Left renal cortex interstitium (tissue), 4 donors: Measurements from ENCODE around the gene TRMT61A. TPM values are rescaled to one million over a fixed set of nuclear protein-coding genes. Genes with fewer than 3 reads are reported as not detected.

ENCODE experiments used
- DNase-seq, 4 donors: peaks; one replicate each; pipeline ENCODE4 v3.0.0-alpha.2; 2013; ENCODE audit warnings: low read depth in 4 of 4, low spot score in 2 of 4, missing footprints in 1 of 4
- polyA plus RNA-seq, 4 donors: library from polyadenylated mRNA; unstranded; fragments of 120-200 nt; gene quantifications; one replicate each; pipeline ENCODE4 v1.2.1, GENCODE V29; 2013; ENCODE audit not compliant: insufficient read length in 4 of 4

TRMT61A gene
- polyA plus RNA-seq, 4 donors, result 6.0 to 9.8 (median 8.8) TPM

- DNase-seq, result no peak
Observed at GRCh38 chr14:103533999-103534575, 5.1 kb downstream of the TRMT61A start.

DNA sequence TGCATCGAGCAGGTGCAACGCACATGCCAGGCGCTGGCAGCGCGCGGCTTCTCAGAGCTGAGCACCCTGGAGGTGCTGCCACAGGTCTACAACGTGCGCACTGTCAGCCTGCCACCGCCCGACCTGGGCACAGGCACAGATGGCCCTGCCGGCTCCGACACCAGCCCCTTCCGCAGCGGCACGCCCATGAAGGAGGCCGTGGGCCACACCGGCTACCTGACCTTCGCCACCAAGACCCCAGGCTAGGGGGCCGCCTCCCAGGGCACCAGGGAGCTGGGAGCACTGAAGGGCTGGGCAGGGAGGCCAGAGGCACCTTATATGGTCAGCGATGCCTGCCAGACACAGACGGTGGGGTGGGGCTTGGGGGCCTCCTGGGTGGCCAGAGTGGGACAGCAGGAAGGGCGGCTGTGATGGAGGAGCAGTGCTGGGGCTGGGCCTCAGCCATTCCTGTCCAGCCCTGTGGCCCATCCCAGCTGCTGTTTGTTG, 5.6 kb downstream of the TRMT61A start:
- no peak for DNase-seq

DNA sequence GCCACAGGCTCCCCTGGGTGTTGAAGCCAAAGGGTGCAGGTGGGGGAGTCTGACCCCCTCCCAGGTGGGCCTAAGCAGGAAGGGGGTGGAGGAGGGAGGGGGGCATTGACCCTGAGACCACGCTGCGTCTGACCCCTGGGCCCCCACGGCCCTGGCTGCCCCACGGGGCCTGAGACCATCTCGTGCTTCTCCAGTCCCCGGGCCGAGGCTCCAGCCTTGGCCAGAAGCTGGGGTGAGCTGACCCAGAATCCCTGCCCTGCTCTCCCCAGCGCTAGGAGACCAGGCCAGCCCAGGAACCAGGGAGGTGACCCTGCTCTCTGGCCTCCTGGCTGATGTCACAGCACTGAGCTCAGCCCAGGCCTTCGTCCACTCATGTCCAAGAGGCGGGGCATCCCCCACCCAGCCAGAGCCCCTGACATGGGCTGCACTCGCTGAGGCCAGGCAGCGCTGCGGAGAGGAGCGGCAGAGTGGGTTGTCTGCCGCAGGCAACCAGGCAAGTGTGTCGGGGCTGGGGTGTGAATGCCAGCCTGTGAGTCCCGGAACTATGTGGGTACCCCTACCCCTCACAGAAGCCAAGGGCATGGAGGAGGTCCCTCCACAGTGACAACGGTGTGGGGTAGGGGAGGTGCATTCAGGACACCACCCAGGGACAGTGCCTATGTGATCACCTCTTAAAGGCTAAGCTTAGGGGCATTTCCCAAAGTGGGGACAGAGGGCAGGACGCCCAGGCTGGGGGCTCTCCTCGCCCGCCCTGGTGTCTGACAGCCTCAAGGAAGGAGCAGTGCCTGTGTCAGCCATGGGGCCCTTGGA, 6.3 kb downstream of the TRMT61A start:
- no peak for DNase-seq

GRCh38 chr14:103535891-103536565, 7.0 kb downstream of the TRMT61A start:
- DNase-seq, result no peak

GRCh38 chr14:103536693-103537092, 7.7 kb downstream of the TRMT61A start:
- no peak for DNase-seq

DNA sequence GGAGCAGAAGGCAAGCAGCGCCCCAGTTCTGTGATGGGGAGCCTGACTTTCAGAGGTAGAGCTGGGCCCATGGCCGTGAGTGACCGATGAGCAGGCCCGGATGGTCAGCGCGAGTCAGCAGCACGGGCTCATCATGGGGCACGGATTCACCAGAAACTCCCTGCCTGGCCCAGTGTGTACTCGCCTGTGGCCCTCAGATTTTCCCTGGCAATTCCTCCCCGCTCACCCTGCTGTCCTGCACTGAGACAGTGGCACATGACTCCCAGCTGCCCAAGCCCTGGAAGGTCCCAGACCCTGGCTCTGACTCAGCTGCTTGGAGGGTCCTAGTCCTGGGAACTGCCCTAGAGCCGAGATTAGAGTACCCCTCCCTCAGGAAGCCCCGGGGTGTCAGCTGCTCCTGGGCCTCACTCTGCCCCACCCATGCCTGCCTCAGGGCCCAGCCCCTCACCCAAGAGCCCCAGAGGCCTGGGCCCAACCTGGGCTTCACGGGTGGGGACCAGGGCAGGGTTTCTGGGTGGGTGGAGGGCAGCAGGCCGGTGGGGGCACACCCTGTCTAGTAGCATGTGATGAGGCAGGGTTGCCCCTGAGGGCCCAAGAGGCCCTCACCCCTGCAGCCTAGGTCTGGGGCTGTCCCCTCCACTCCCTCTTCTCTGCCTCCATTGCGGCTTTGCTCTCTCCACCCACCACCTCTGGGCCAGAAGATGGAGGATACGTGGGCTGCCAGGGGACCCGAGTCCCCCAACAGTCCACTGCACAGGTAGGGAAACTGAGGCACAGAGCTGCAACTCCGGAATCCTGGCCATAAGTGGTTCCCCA, 8.4 kb downstream of the TRMT61A start:
- DNase-seq, result no peak

DNA sequence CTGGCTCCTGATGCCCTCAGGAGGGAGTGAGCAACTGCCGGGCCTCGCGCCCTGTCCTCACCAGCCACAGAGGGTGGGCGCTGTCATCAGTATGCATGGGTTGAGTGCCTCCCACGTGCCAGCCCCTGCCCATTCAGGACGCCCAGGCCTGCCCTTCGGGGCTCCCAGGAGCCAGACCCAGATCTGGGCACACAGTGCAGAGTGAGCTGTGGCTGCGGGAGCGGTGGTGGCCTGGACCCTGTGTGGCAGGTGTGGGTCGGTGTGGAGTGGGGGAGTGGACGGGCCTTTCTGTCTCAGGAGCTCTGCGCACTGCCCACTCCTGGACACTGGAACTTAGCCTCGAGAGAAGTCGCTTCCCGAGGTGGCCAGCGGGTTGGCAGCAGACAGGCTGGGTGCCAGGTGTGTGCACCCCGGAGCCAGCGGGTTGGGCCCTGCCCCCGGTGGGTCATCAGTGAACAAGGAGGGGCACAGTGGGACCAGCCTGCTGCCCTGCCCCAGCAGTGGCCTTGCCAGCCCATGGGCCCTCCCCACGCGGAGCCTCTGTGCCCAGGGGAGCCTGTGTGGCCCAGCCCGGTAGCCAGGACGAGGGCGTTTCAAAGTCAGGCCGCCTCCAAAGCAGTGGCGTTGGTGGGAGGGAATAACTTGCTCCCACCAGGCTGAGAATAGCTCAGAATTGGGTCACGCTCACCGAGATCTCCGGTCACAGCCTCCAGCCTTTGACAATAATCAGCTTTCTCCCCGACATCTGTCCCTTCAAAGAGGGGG, 9.5 kb downstream of the TRMT61A start:
- DNase-seq, result no peak

DNA sequence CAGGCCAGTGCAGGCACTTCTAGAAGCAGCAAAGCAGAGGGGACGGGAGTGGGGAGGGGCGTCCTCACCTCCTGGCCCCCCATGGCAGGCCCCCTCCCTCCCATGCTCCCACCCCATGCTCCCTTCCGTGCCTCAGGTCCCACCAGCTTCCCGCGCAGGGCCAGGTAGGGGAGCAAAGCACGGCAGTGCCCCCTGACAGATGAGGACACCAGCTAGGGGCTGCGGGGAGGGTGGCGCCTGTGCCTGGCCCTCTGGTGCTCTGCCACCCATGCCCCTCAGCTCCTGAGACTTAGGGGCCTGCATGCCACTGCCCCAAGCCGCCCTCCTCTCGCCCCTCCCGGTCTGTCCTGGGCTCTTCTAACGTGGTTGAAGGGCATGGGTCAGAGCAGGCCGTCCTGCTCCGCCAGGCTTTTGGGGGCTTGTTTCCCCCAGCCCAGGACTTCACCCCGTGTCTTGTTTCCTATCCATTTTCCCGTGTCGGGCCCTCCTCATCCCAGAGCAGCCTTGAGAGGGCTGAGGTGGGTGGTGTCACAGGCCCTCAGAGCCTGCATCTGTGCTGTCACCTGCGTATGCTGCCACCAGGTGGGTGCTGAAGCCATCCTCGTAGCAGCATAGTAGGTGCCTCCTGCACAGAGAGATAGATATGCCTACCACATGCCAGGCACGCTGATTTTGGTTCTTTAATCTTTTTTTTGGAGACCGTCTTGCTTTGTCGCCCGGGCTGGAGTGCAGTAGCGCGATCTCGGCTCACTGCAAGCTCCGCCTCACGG, 10.2 kb downstream of the TRMT61A start:
- DNase-seq, result no peak

DNA sequence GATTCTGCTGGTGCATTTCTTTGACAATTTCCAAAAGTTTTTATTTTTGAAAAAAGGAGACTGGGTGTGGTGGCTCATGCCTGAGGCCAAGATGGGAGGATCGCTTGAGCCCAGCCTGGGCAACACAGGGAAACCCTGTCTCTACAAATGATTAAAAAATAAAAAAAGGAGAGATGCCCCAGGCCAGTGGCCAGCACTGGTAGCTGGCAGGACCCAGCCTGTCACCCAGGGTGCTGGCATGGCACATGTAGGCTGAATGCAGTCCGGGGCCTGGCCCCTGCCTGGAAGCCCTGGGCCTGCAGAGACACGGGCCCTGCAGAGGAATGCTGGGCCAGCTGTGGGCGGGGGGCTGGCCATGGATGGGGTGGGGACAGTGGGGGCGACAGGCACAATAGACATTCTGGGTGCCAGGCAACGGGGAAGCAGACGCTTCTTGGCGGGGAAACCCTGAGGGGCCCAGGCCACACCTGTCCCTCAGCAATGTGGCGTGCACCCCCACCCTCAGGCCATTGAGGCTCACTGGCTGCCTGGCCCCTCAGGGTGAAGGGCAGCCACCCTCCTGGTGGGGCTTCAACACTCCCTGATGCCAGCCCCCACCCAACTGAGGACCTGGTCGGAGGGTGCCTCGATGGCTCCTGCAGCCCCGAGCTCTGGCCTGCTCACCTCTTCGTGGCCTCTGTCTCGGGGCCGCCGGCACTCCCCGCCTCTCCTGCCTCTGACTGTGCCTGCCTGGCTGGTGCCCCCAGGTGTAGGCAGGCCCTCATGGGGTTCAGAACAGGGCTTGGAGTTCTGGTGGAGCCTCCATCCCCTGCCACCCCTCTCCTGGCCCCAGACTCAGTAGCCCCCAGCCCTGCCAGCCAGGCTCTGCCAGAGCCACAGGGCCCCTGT, 12.1 kb downstream of the TRMT61A start:
- no peak for DNase-seq

DNA sequence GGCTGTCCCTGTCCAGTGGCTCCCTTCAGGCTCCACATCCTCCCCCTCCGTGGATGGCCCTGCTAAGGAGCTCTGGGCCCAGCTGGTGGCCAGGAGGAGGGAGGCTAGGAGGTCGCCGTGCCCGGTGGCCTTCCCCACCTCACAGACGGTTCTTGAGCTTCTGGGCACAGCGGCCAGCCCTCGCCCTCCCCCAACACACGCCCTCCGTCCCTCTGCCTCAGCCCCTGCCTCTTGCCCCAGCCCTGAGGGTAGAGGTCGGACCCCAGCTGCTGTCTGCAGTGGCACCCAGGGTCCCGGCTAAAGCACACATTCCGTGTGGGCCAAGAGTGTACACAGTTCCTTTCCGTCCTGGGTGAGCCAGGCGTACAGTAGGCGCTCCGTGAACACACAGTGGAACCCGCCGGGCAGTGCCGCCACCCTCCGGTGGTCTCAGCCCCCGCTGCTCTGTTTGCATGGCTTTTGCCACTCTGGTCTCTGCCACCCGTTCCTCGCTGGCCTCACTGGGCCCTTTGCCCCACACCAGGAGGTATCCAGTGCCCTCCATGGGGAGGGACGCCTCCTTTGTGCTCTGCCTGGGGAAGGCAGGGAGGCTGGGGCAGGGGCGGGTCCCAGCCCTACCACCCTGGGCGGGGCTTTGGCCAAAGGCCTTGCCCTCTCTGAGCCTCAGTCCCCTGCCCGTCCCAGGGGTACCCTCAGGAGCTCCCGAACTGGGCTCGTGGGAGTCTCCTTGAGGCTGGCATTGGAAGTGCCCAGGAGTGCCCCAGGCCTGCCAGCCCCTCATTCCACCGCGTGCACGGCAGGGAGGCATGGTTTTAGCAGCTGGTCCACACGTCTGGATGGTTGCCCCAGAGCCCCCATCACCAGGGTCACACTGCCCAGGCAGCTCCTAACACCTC, 13.0 kb downstream of the TRMT61A start:
- no peak for DNase-seq

DNA sequence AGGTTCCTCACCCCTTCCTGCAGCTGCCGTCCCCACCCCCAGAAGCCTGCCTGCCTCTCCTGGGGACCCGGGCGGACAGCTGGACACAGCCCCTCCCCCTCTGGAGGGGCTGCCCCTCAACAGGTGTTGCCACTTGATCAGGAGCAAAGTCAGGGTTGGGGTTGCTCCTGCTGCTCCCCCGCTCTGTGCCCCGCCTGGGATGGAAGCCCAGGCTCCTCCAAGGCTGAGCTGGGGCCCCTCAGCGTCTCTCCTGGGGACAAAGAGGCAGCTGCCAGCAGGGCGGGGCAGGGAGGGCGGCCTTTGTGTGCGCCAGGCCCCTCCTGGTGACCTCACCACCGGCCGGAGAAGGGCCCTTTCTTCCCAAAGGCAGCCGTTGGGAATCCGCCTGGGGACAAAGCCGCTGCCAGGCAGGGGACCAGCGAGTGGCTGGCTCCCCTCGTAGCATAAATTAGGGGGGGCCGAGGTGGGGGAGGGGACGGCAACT, 13.7 kb downstream of the TRMT61A start:
- no peak for DNase-seq

GRCh38 chr14:103543140-103543539, 14.1 kb downstream of the TRMT61A start:
- no peak for DNase-seq

DNA sequence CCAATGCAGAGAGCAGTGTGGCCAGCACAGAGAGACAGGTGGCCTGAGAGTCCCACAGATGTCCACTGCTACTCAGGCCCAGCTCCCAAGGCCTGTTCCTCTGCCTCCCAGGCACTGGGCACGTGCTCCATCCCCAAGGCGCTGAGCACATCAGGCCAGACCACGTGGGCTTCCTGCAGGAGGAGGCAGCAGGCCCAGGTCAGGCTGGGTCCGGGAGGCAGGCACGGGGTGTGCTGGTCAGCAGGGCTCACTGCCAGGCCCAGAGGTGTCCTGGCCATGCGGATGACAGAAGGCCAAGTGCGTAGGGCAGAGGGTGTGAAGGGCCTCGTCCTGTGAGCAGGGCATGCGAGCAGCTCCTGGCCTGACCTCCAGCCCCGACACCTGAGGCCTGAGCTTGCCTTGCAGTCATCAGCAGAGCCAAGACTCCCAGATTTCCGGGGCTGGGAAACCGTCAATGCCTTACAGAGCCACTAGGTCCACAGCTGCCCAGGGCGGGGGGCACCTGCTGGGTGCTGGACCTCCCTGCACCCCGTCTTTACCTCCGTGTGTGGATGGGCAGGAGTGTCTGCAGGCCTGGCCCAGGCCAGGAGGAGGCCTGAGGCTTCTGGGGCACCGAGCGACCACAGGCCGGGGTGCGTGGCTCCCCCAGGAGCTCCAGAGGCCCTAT, 14.9 kb downstream of the TRMT61A start:
- no peak for DNase-seq

- DNase-seq, result no peak
Observed at GRCh38 chr14:103544388-103545218, 15.6 kb downstream of the TRMT61A start.

DNA sequence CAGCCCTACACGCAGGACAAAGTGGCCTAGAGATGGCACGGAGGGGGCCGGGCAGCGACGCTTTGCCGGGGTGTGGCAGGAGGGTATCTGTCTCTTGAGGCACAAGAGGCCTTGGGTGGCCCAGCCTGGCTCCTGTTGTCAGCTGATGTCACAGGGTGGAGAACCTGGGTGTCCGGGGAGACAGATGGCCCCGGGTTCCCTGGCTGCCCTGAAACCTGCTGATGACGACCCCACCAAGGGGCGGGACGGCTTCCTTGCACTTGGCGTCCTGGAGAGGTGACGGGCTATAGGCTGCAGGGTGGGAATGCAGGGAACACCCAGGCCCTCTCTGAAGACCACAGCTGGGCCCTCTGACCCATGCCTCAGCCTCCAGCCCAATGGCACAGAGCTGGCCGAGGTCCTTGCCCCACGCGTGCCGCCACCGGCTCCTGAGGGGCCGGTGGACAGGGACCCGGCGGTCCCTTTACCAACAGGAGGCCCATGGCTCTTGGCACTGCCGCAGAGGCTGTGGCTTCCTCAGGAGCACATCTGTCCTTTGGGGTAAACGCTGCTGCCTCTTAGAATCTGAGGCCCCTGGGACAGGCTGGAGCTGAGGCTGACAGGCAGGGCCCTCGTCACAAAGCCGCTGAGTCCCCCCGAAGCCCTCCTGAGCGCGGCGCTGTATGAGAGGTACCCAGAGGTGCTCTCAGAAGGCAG, 16.4 kb downstream of the TRMT61A start:
- no peak for DNase-seq
